ENCODE results near the gene FAR2.
"Not testable (repeated sequence)": the region's sequence is repeated elsewhere in the genome, so short reads cannot be mapped to it uniquely, and the experiment has no call there.

FAR2 gene

DNA sequence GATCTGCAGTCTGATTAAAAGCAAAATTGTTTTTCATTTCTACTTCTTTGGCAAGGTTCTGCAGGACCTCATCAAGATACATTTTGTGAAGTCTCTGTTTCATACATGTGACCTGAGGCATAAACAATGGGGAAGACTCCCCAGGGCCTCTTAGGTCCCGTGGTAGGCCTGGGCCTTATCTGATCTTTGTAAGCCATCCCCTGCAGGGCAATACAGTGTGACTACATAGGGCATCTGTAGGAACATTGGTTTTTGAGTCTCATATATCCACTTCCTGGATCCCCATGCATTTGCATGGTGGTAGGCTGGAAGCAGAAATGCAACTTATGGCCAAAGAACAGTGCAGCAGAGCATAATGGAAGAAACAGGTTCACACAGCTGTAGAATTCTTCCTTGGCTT is 6.0 kb downstream of the FAR2 start:
- peak; percentile 67 for DNase-seq

DNA sequence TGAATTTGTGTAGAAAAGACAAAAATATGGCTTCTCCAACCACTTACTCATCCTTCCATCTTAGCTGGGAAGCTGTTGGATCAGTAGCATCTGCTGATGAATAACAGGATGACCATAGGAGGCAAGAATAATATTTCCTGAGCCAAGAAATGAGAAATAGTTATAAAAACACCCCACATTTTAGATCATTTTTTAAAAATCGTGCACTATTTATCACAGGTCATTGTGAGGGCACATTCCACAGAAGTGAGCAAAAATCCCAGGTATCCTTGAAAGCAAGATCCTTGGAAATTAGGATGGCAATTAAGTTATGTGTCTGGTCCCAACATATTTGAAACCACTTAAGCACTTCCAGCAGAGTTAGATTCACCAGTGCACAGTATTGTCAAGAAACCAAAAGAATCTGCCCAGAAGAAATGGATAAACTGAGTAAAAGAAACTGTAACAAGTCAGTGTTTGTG is 8.4 kb downstream of the FAR2 start:
- no peak for DNase-seq

DNA sequence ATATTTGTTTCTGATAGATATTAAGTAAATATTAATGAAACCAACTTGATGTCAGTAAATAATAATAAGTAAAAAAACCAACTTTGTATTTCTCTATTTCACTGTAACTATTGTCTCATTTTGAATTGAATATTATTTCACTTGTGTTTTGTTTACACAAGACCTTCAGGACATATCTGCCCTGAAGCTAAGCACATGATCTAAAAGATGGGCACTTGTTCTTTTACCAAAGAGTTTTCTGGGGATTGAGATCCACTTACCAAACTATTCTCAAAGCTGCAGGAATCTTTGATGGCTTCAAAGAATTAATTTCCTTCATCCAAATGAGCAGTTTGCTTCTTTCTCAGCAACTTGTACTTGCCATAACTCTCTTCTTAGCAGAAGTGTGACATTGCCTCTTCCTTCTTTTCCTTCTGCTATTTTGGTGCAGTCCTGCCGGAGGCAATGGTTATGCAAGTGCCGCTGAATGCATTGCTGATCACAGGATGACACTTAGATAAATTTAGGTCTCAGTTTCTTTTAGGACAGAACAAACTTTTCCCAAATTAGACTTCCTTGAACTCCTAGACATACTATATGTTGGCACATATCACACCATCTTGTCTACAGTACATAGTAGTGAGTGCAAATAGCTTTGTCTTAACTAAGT is 9.2 kb downstream of the FAR2 start:
- no peak for DNase-seq

DNA sequence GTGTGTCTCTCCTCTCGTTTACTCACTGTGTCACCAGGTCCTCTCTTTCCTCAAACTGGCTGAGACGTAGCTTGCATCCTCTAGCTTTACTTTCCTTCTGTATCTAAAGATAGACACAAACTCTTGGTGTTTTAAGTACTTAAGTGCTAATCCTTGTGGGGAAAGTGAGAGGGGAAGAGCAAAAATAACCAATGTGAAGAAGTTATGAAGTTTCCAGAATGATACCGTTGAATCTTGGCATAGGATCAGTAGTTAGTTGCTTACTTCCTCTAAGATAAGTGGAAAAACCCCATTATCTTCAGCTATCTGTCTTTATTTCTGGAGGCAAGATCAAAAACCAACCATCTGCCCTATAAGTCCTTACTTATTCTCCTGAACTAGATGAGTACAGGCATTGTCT is 10.6 kb downstream of the FAR2 start:
- no peak for DNase-seq

- DNase-seq = no peak
Observed at GRCh38 chr12:29160230-29160629, 11.2 kb downstream of the FAR2 start.

- no peak for DNase-seq
Observed at GRCh38 chr12:29163146-29163545, 14.1 kb downstream of the FAR2 start.

- DNase-seq = peak; percentile 5
Observed at GRCh38 chr12:29164477-29165393, 15.7 kb downstream of the FAR2 start.

GRCh38 chr12:29167445-29167844 is 18.4 kb downstream of the FAR2 start:
- no peak for DNase-seq

DNA sequence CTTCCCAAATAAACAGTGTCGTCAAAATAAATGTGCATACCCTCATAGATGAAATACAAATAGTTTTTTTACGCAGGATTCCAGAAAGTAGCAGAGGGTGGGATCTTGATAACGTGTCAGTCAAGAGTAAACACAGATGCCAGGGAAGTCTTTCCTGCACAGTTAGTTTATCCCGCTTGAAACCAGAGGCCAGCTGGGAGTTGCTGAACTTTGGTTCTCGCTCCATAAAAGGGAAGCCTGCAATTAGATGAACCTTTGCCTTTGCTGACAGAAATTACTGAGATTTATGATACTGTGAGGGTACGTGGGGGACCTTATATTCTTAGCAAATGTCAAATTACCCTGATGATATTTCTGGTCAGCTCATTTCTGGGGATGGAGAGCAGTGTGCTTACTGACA is 18.9 kb downstream of the FAR2 start:
- DNase-seq = no peak

DNA sequence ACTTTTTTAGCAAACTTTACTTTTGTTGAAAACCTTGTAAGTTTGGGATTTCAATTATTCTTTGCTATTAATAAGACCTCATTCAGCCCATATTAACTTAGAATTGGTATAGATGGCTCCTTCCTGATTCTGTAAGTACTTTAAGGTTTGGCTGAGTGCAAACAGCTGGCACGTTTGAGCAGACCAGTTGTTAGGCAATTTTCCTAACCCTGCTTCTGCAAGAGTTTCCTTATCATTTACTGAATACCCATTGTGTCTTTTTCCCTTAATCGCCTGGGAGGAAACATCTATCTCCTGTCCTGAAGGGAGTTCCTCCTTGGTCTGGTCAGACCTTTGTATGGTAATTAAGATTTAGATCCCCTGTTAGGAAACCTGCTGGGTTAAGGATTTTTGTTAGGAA is 20.9 kb downstream of the FAR2 start:
- DNase-seq = not testable (repeated sequence)

DNA sequence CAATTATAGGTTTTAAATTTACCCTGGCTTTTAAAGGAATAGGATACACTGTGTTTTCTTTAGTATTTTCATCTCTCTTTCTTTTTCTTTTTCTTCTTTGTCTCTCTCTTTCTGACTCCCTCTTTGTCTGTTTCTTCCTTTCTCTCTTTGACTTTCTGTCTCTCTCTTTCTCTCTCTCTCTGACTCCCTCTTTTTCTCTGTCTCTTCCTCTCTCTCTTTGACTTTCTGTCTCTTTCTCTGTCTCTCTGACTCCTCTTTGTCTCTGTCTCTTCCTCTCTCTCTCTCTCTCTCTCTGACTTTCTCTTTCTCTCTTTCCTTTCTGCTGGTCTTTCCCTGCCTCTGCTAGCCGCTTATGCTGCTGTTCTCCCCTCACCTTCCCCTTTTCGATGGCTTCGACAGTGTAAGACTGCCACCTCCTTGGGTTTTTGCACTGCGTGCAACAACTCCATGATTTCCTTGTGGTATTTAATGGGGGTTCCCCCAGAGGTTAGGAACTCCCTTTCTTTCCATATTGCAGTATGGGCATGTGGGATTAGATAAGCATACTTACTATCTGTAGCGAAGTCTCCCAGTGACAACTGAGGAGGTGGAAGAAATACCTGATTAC is 21.5 kb downstream of the FAR2 start:
- DNase-seq = not testable (repeated sequence)

- DNase-seq = no peak
Observed at GRCh38 chr12:29171421-29172258, 22.6 kb downstream of the FAR2 start.

DNA sequence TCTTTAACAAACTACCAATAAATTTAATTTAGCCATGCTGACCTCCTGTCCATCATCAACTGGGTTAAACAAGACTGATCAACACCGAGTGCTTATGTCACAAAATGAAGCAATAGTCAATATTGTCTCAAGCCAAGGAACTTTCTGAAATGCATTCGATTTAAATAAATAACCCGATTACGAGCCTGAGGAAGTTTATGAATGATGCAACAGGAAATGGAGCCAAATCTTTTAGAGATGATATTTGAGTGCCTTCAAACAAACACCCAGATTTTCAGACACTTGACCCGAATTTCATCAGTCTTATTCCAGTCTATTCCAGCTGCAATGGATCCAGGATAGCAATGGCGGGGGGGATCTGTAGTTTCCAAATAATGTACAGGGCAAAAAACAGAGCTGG is 27.9 kb downstream of the FAR2 start:
- DNase-seq = no peak

GRCh38 chr12:29182247-29182646 is 33.2 kb downstream of the FAR2 start:
- not testable (repeated sequence) for DNase-seq

GRCh38 chr12:29187756-29188155 is 38.7 kb downstream of the FAR2 start:
- DNase-seq = no peak

DNA sequence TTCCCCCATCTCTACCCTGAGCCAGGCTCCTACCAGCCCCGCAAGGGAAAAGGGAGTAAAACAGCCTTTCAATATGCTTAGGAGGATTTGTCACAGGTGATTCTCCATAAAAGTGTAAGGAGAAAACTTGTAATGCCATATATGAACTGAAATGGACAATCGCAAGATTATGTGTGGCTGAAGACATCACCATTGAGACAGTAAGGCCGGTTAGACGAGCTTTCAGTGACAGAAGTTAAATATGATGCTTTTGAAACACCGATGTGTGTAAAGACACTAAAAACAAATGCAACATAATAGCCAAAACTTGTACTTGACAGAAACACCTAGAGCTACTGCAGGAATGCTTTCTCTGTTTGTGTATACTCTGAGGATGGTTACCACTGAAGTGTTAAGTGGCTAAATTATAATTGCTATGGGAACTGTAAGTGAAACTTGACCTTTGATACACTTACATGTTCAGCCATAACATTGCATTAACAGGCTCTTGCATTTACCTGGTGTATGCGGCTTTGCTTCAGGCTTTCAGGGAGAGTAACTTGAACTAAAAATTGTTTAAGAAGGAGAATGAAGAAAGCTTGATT is 42.3 kb downstream of the FAR2 start:
- DNase-seq = no peak

GRCh38 chr12:29198901-29199300 is 49.8 kb downstream of the FAR2 start:
- no peak for DNase-seq

GRCh38 chr12:29200586-29200985 is 51.5 kb downstream of the FAR2 start:
- peak; percentile 72 for DNase-seq

- no peak for DNase-seq
Observed at GRCh38 chr12:29201296-29201695, 52.2 kb downstream of the FAR2 start.

GRCh38 chr12:29201746-29202145 is 52.7 kb downstream of the FAR2 start:
- DNase-seq = no peak

DNA sequence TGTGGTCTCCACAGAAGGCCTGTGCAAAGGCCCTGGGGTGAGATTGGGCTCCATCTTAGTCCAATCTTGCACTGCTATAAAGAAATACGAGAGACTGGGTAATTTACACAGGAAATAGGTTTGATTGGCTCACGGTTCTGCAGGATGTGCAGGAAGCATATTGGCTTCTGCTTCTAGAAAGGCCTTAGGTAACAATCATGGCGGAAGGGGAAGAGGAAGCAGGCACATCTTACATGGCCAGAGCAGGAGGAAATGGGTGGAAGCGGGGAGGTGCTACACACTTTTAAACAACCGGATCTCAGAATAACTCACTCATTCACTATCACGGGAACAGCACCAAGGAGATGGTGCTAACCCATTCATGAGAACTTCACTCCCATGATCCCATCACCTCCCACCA is 55.4 kb downstream of the FAR2 start:
- no peak for DNase-seq

DNA sequence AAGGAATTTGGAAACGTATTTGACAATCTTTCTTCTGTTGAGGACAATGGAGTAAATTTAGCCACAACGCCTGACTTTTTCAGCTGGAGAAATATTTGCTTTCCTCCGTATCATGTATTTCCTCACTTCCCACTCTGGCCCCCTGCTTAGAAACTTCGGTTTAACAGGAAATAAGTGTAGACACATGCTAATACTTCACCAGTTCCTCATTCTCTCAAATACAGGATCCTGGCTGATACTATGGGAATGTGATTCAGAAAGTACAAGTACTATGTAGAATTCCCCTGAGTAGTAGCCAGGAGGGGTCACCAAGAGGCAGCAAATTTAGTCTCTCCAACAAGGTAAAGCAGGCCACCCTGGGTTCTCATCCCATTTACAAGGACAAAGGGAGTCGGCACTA is 58.0 kb downstream of the FAR2 start:
- peak; percentile 17 for DNase-seq

DNA sequence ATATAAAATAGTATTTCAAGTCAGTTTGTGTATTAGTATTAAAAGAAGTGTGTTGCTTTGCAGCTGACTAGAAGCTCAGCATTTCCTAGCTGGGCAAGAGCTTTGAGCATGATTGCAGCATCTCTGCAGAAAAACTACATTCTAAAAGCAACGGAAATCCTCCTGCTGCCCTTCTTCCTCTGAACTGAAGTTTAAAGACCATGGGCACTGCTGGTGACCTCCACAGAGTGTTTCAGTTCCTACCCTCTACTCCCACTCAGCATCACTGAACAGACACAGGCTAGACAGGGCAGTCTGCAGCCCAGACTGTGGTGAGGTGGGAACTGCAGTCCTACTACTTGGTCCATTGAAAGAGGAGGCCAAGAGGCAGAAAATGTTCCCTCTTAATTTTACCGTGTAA is 59.0 kb downstream of the FAR2 start:
- no peak for DNase-seq

Data from NCI-H82 (cell line).